Fibroblast of villous mesenchyme (primary cell): Measurements from ENCODE around the gene SNX14. TPM values are rescaled to one million over a fixed set of nuclear protein-coding genes. Genes with fewer than 3 reads are reported as not detected.

Source experiments
- DNase-seq: peaks from one replicate; pipeline ENCODE4 v3.0.0-alpha.2; 2010; ENCODE audit warnings: low read depth
- H3K4me3 ChIP-seq: 2 replicates; pipeline ENCODE4 v1.5.1; 2011; ENCODE audit warnings: low read depth, mild to moderate bottlenecking, low read length
- CTCF ChIP-seq: IDR thresholded peaks from 2 replicates; pipeline ENCODE4 v1.5.1; 2012; ENCODE audit warnings: low read depth, mild to moderate bottlenecking, low read length; ENCODE audit not compliant: insufficient read depth
- total RNA-seq: library from RNA; depleted of rRNA; stranded (reverse); fragments of >200 nt; gene quantifications from 2 replicates; pipeline ENCODE4 v1.2.3, GENCODE V29; 2012

SNX14 gene, protein sequence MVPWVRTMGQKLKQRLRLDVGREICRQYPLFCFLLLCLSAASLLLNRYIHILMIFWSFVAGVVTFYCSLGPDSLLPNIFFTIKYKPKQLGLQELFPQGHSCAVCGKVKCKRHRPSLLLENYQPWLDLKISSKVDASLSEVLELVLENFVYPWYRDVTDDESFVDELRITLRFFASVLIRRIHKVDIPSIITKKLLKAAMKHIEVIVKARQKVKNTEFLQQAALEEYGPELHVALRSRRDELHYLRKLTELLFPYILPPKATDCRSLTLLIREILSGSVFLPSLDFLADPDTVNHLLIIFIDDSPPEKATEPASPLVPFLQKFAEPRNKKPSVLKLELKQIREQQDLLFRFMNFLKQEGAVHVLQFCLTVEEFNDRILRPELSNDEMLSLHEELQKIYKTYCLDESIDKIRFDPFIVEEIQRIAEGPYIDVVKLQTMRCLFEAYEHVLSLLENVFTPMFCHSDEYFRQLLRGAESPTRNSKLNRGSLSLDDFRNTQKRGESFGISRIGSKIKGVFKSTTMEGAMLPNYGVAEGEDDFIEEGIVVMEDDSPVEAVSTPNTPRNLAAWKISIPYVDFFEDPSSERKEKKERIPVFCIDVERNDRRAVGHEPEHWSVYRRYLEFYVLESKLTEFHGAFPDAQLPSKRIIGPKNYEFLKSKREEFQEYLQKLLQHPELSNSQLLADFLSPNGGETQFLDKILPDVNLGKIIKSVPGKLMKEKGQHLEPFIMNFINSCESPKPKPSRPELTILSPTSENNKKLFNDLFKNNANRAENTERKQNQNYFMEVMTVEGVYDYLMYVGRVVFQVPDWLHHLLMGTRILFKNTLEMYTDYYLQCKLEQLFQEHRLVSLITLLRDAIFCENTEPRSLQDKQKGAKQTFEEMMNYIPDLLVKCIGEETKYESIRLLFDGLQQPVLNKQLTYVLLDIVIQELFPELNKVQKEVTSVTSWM
- total RNA-seq: 113 and 151 TPM in 2 replicates

- peak; percentile 96 for DNase-seq
- no peak for TF ChIP-seq CTCF
- H3K4me3 ChIP-seq: peak within 1 kb of the TSS; percentile 82
Observed at GRCh38 chr6:85593438-85594196, at the start of gene SNX14. Gene SNX14, minus strand, starts transcription at chr6:85593858. Its CDS starts 140 bp downstream, at chr6:85593718.

GRCh38 chr6:85642774-85643536 lies 49.3 kb upstream of the SNX14 start, which contains the start of gene SYNCRIP:
Gene SYNCRIP, minus strand, starts transcription at chr6:85642886. Its CDS starts 1,447 bp downstream, at chr6:85641439.
- TF ChIP-seq CTCF: no peak
- H3K4me3 ChIP-seq: peak within 1 kb of the TSS; percentile 99
- peak; percentile 99 for DNase-seq

DNA sequence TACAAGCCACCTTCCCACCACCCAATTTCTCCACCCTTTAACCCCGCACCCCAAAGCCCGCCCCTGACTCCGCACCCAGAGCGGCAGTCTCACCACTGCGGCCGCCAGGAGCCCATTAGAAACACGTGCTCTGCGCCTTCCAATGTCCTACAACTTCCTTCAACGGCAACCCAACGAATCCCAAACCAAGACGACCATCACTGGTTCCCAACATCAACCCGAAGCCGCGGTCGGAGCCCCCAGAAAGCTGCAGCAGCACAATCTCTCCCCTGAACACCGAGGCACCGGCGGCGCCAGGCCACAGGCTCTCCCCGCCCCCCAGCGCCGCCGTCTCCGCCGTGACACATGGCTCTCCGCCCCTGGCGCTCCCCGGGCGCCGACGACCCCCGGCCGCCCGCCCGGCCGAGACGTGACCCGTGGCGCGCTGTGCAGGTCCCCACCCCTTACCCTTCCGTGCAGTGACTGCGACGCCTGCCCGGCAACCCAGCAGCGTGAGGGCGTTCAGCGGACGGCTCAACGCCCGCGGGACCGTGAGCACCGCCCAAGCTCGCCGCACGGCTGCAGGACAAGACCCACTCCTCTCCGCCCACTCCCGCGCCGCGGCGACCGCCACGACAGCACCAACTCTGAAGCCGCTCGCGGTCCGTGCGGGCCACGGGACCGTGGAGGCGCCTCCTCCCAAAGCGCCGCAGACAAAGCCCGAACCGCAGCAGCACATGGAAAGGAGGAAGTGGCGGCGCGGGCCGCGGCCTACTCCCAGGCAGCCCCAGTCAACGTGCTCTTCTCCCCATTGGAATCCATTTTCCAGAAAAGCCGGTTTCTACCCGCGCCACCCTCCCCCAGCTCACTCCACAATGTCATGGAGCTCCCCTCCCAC lies 48.5 kb upstream of the SNX14 start:
- DNase-seq: peak; percentile 52
- H3K4me3 ChIP-seq: peak overlapping the region; percentile 99
- TF ChIP-seq CTCF: peak; percentile 9

GRCh38 chr6:85641522-85641896 lies 47.9 kb upstream of the SNX14 start:
- no peak for DNase-seq

DNA sequence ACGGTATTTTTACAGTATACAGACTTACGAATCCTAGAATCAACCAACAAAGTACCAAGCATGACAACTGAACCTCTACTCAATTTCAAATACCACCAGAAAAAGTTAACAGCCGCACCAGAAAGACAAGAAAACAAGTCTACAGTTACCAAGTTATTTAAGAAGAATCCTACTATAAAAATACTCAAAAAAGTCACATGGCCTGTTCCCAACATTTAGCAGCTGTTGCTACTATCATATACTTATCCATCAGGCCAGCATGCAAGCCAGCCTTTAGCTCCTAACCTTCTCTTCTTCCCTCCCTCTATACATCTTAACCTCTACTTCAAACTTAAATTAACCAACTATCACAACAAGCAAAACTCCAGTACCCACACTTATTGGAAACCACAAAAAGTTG lies 47.2 kb upstream of the SNX14 start:
- TF ChIP-seq CTCF: no peak
- peak overlapping the region; percentile 99 for H3K4me3 ChIP-seq
- peak; percentile 32 for DNase-seq

More at GRCh38 chr6:85641522-85641896, 47.9 kb upstream of the SNX14 start:
- TF ChIP-seq CTCF: no peak
- H3K4me3 ChIP-seq: peak overlapping the region; percentile 99
